ENCODE results near the gene RTN4R. TPM values are rescaled to one million over a fixed set of nuclear protein-coding genes. Genes with fewer than 3 reads are reported as not detected.

RTN4R gene
- total and polyA plus RNA-seq, 2 of the 8 experiments (the other 6 are each of a cell fraction or from before 2014, with no cell fraction given): 21.8 to 41.3 TPM

- TF ChIP-seq EGR1 (IDR thresholded peaks at IDR 0.05; ENCODE audit: borderline replicate concordance, low read depth, low read length): no peak
Observed at GRCh38 chr22:20193761-20194494, 74.2 kb downstream of the RTN4R start (continued).

All from H1 (cell line).